8988T (cell line): Measurements from ENCODE around the gene GADD45A.
"Not testable (repeated sequence)": the region's sequence is repeated elsewhere in the genome, so short reads cannot be mapped to it uniquely, and the experiment has no call there.

Experiments
- DNase-seq: peaks from one replicate; pipeline ENCODE4 v3.0.0; 2011

Gene GADD45A

GRCh38 chr1:67723126-67723525 lies 38.1 kb downstream of the GADD45A start:
- DNase-seq = no peak

GRCh38 chr1:67723620-67724019 lies 38.6 kb downstream of the GADD45A start:
- DNase-seq = no peak

- DNase-seq = no peak
Observed at GRCh38 chr1:67724928-67725560, 40.0 kb downstream of the GADD45A start.

GRCh38 chr1:67726224-67726623 lies 41.2 kb downstream of the GADD45A start:
- DNase-seq = no peak

GRCh38 chr1:67729872-67730271 lies 44.9 kb downstream of the GADD45A start:
- DNase-seq = no peak

- not testable (repeated sequence) for DNase-seq
Observed at GRCh38 chr1:67730312-67730711, 45.3 kb downstream of the GADD45A start.

- DNase-seq = no peak
Observed at GRCh38 chr1:67731322-67731721, 46.3 kb downstream of the GADD45A start.

GRCh38 chr1:67732750-67733151 lies 47.8 kb downstream of the GADD45A start:
- DNase-seq = no peak

GRCh38 chr1:67733681-67734322 lies 48.8 kb downstream of the GADD45A start:
- DNase-seq = no peak

GRCh38 chr1:67734323-67734690 lies 49.3 kb downstream of the GADD45A start:
- DNase-seq = no peak

GRCh38 chr1:67735206-67735605 lies 50.2 kb downstream of the GADD45A start:
- no peak for DNase-seq

GRCh38 chr1:67735806-67736627 lies 51.0 kb downstream of the GADD45A start:
- DNase-seq = peak; percentile 21

- DNase-seq = no peak
Observed at GRCh38 chr1:67736750-67737149, 51.7 kb downstream of the GADD45A start.

GRCh38 chr1:67737875-67738274 lies 52.9 kb downstream of the GADD45A start:
- DNase-seq = no peak
